GM12875 (cell line): ENCODE measurements around the gene OR2Z1.

Experiments
- H3K4me3 ChIP-seq: one replicate; pipeline ENCODE4 v1.5.1; 2011; ENCODE audit warnings: low read depth, low read length, control low read depth
- TF ChIP-seq, protein P1 (sequence below): IDR thresholded peaks from 2 replicates; pipeline ENCODE4 v1.5.1; 2011; ENCODE audit warnings: low read depth, mild to moderate bottlenecking, control low read depth, inconsistent platforms, low read length, moderate library complexity, borderline replicate concordance; ENCODE audit not compliant: insufficient read depth

The OR2Z1 gene, protein sequence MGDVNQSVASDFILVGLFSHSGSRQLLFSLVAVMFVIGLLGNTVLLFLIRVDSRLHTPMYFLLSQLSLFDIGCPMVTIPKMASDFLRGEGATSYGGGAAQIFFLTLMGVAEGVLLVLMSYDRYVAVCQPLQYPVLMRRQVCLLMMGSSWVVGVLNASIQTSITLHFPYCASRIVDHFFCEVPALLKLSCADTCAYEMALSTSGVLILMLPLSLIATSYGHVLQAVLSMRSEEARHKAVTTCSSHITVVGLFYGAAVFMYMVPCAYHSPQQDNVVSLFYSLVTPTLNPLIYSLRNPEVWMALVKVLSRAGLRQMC

GRCh38 chr19:8721334-8721733 is at the start of gene OR2Z1:
Gene OR2Z1 (plus strand): TSS chr19:8721634. CDS start chr19:8731029, 9,395 bp downstream.
- TF ChIP-seq, protein P1, sequence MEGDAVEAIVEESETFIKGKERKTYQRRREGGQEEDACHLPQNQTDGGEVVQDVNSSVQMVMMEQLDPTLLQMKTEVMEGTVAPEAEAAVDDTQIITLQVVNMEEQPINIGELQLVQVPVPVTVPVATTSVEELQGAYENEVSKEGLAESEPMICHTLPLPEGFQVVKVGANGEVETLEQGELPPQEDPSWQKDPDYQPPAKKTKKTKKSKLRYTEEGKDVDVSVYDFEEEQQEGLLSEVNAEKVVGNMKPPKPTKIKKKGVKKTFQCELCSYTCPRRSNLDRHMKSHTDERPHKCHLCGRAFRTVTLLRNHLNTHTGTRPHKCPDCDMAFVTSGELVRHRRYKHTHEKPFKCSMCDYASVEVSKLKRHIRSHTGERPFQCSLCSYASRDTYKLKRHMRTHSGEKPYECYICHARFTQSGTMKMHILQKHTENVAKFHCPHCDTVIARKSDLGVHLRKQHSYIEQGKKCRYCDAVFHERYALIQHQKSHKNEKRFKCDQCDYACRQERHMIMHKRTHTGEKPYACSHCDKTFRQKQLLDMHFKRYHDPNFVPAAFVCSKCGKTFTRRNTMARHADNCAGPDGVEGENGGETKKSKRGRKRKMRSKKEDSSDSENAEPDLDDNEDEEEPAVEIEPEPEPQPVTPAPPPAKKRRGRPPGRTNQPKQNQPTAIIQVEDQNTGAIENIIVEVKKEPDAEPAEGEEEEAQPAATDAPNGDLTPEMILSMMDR, result no peak
- no peak within 1 kb of the TSS for H3K4me3 ChIP-seq

GRCh38 chr19:8673276-8673891 is 48.0 kb upstream of the OR2Z1 start:
- TF ChIP-seq, protein P1, result no peak
- H3K4me3 ChIP-seq, result no peak overlapping the region

GRCh38 chr19:8675066-8675465 is 46.4 kb upstream of the OR2Z1 start:
- H3K4me3 ChIP-seq, result no peak overlapping the region
- TF ChIP-seq, protein P1, result no peak

DNA sequence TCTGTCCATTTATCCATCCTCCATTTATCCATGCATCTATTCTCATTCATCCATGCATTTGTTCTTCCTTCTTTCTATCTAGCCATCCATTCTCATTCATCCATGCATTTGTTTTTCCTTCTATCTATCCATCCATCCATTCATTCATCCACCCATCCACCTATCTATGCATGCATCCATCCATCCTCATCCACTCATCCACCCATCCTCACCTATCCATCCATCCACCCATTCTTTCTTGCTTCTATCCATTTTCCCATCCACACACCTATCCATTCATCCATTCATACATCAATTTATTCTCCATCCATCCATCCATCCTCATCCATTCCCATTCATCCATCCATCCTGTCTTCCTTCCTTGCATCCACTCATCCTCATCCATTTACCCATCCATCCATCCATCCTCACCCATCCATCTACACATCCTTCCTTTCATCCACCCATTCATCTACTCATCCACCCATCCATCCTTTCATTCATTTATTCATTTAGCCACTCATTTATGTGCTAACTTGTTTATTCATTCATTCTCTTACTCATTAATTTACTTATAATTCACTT is 43.1 kb upstream of the OR2Z1 start:
- no peak overlapping the region for H3K4me3 ChIP-seq
- TF ChIP-seq, protein P1, result no peak

DNA sequence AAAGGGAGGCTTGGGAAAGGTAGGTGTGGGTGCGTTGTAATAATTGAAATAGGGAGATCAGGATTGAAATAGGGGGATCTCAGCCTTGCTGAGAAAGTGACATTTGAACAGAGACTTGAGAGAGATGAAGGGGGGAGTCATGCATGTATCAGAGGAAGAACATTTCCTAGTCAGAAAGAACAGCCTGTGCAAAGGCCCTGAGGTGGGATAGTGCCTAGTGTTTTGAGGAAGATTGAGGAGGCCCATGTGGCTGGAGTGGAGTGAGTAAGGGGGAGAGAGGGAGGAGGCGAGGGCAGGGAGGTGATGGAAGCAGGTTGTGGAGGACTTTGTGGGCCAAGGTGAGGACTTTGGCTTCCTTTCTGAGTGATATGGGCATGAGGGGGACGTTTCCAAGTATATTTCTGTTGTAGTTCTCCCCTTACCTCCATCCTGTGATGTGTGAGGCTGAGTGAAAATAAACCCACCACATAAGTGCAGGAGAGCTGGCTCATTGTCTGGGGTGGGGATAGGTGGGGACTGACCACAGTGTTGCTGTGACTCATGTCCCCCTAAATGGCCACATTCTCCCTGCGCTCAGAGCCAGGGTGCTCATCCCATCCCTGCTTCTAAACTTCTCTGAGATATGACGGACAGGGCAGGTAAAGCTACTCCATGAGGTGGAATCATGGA is 40.6 kb upstream of the OR2Z1 start:
- no peak overlapping the region for H3K4me3 ChIP-seq
- TF ChIP-seq, protein P1, result no peak

DNA sequence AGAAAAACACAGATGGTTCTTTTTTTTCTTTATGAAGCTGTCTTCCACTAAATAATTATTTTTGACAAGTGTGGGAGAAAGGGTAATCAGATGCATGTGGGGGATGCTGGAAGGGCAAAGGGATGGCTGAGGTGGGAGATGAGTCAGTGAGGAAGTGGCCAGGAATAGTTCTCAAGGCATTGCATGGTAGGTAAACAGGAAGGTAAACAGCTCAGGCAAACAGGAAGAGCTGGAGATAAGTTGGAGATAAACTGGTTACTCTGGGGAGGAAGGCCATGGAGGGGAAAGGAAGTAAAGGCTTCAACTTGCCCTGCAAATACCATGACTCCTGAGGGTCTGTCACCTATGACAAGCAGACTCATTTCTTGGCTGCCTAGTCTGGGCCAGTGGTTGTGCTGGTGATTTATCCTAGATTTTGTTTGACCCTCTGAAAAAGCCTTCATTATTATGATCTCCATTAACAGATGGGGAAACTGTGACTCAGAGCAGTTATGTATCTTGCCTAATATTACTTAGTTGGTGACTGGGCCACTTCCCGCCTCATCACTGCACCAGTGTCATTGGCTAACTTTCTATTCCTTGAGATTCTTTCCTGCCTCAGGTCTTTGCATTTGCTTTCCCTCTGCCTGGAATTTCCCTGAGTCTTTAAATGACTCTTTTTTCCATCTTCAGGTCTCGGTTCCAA is 39.9 kb upstream of the OR2Z1 start:
- TF ChIP-seq, protein P1, result no peak
- no peak overlapping the region for H3K4me3 ChIP-seq
